Right cardiac atrium (tissue), 5 donors: ENCODE results near the gene CCDC148. TPM values are rescaled to one million over a fixed set of nuclear protein-coding genes. Genes with fewer than 3 reads are reported as not detected.

Source experiments
- ATAC-seq, 2 donors: fragments of 200-7000 bp; cut with Tn5 transposase; one replicate each; pipeline versions ENCODE4 v1.8.0 to v1.9.1; 2020; ENCODE audit warnings: moderate library complexity in 2 of 2, mild to moderate bottlenecking in 1 of 2
- DNase-seq, 3 donors: peaks; one replicate each; pipeline ENCODE4 v3.0.0-alpha.2; 2020
- H3K27ac ChIP-seq: one replicate; pipeline ENCODE4 v1.5.1; 2013; ENCODE audit warnings: mild to moderate bottlenecking, low read length, control low read depth, moderate library complexity
- H3K27me3 ChIP-seq: one replicate; pipeline ENCODE4 v1.6.1; 2013; ENCODE audit not compliant: control insufficient read depth, insufficient read depth
- H3K4me1 ChIP-seq: one replicate; pipeline ENCODE4 v1.6.1; 2013; ENCODE audit warnings: low read length; ENCODE audit not compliant: control insufficient read depth, insufficient read depth
- H3K4me3 ChIP-seq: one replicate; pipeline ENCODE4 v1.5.1; 2013; ENCODE audit warnings: low read length, control low read depth
- H3K9me3 ChIP-seq: one replicate; pipeline ENCODE4 v1.6.1; 2013; ENCODE audit warnings: low read length; ENCODE audit not compliant: control insufficient read depth
- WGBS: extraction: QIAGEN DNeasy Blood & Tissue Kit; methylation state at CpG from one replicate; pipeline ENCODE4 v1.1.7; 2013; 5-methylcytosine and 5-hydroxymethylcytosine counted together
- intact Hi-C, 4 donors: fragments of 100-400 bp; cut with DNase I; formaldehyde crosslinking; loops; one replicate each; pipeline versions ENCODE4 v1.11.0 to v1.14.0; 2022 to 2023
- polyA plus RNA-seq: library from polyadenylated mRNA; stranded (reverse); fragments of 200-250 nt; gene quantifications from one replicate; pipeline ENCODE4 v1.2.3, GENCODE V29; 2013
- total RNA-seq, 4 donors: library from RNA; stranded (reverse); fragmentation: NEBNext Ultra II Directional; extraction: Animal tissue kit (Norgen Biotek cat#: 25700); gene quantifications; one replicate each; pipeline ENCODE4 v1.2.1, GENCODE V29; 2021
- donor health status: healthy with polysubstance abuse.
- donor health status: DM: no; HTN: yes; CAD: no.
- donor health status: DM: no; HTN: no; CAD: no.
- donor health status: DM: no; HTN: yes; CAD: no; lungs with severe emphysema.
- donor health status: DM: yes; HTN: yes; CAD: no.

The CCDC148 gene
- total and polyA plus RNA-seq, 5 donors = 0.23 to 2.4 (median 1.1) TPM

DNA sequence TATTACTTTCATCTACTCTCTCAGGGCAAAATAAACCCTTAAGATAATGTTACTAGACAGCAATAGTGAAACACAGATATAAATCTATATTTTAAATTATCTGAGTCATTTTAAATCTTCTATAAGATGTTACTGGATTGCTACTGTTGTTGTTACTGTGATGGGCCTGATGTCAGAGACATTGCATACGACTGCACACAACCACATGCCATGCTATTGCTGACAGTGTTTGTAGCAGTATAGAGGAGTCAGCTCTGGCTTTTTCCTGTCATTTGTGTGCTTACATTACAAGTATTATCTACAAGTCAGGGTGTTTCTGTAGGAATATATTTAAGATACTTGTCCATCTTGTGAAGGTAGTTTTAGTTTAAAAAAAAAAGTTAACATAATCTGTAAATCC, 63.9 kb downstream of the CCDC148 start:
- Histone ChIP-seq H3K4me1 (no peaks in the 10 kb centered on the region), H3K4me3 (no peak overlapping the region), H3K27ac (no peak overlapping the region), H3K9me3 (no peaks in the 10 kb centered on the region), H3K27me3 (no peaks in the 10 kb centered on the region)
- ATAC-seq (no peak), DNase-seq (no peak)
- 48% methylated on average over 1 of the region's 1 CpG for WGBS
- intact Hi-C loops = no loop called here

DNA sequence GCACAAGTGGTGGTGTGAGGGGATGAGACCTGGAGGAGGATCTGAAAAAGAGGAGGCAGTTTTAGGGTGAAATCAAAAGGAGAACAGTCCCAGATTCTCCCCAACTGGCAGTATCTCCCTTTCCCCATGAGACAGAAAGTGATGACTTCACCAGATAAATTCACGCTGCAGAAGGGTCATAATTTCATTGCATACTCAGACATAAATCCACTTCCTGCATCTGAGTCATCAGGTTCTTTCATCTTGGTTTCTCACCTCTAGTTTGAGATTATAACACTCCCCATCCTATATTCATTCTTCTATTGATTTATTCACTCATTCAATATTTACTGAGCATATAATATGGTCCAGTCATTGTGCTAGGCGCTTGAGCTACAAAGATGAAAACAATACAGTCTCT, 64.7 kb downstream of the CCDC148 start:
- no peaks in the 10 kb centered on the region for H3K9me3 ChIP-seq
- 66% methylated on average over 2 of the region's 2 CpGs for WGBS
- H3K4me3 ChIP-seq = no peak overlapping the region
- no peak for DNase-seq
- no peaks in the 10 kb centered on the region for H3K27me3 ChIP-seq
- intact Hi-C loops = no loop called here
- no peak overlapping the region for H3K27ac ChIP-seq
- no peak for ATAC-seq
- H3K4me1 ChIP-seq = no peaks in the 10 kb centered on the region

DNA sequence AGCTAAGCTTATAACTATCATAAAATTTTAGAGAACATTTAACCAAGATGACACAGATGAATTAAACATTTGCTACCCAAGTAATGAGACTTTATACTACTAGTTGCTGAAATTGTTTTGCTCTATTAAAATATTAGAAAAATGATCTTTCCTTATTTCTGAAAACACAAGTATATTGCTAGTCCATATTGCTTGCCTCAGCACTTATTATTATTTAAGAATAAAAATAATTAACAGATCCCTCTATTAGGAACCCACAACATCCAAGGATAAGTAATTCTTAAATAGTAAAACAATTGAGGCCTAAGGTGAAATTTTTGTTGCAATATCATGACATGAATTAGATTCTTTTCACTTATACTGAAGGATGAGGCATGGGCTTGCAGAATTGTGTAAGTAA, 65.2 kb downstream of the CCDC148 start:
- Histone ChIP-seq H3K27ac (no peak overlapping the region), H3K4me1 (no peaks in the 10 kb centered on the region), H3K27me3 (no peaks in the 10 kb centered on the region), H3K9me3 (no peaks in the 10 kb centered on the region), H3K4me3 (no peak overlapping the region)
- intact Hi-C loops = no loop called here
- no peak for DNase-seq
- ATAC-seq = no peak

DNA sequence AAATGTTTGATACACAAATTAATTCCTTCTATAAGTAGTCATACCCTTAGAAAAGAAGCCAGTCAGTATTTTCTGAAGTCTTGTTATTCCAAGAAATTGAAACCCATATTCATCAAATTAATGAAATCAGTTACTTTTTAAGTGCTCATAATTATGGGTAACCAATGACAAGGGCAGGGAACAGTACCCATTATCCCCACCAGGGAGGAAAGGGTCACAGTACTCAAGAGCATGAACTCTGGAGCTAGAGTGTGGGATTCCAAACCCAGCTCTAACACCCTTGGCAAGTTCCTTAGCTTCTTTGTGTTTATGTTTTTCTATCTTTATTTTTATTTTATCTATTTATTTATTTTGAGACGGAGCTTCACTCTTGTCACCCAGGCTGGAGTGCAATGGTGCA, 68.4 kb downstream of the CCDC148 start:
- ATAC-seq (no peak), DNase-seq (no peak)

DNA sequence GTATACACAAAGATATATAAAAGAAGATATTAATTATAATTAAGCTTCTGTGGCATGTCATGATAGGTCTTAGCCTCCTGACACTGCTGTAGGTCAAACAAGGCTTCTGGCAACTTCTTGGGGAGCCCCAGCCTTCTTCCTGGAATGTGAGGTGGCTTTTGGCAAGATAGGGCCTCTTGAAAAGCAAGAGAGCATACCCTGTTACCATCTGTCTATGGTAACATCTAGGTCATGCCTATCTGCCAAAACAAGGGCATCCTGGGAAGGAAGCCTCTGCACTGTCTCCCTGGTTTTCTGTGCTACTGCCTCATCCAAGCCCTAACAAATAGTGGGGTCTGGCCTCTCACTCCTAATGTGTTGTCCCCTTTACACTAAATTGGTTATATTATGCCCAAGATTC, 70.9 kb downstream of the CCDC148 start:
- Histone ChIP-seq H3K9me3 (no peaks in the 10 kb centered on the region), H3K27me3 (no peaks in the 10 kb centered on the region), H3K4me1 (no peaks in the 10 kb centered on the region), H3K27ac (no peak overlapping the region), H3K4me3 (no peak overlapping the region)
- DNase-seq (no peak), ATAC-seq (no peak)
- intact Hi-C loops = no loop called here

More for the DNA sequence above, 68.4 kb downstream of the CCDC148 start:
- Histone ChIP-seq H3K27me3 (no peaks in the 10 kb centered on the region), H3K4me1 (no peaks in the 10 kb centered on the region), H3K27ac (no peak overlapping the region), H3K4me3 (no peak overlapping the region), H3K9me3 (no peaks in the 10 kb centered on the region)
- 85% methylated on average over 1 of the region's 1 CpG for WGBS
- intact Hi-C loops = no loop called here

DNA sequence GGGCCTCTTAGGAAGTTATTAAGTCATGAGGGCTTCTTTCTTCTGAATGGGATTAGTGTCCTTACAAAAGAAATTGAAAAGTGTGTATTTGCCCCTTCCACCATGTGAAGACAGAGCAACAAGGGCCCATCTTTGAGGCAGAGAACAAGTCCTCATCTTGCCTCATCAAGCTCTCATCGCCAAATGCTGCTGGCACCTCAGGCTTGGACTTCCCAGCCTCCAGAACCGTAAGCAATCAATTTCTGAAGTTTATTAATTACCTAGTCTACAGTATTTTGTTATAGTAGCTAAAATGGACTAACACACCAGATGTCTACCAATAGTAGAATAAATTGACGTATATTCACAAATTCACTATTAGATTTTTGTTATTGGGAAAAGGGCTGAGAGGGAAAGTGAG, 74.6 kb downstream of the CCDC148 start:
- H3K27ac ChIP-seq = no peak overlapping the region
- intact Hi-C loops = no loop called here
- no peak overlapping the region for H3K4me3 ChIP-seq
- WGBS = 95% methylated on average over 3 of the region's 3 CpGs
- no peak for ATAC-seq
- no peaks in the 10 kb centered on the region for H3K9me3 ChIP-seq
- H3K27me3 ChIP-seq = no peaks in the 10 kb centered on the region
- no peak for DNase-seq
- no peaks in the 10 kb centered on the region for H3K4me1 ChIP-seq

DNA sequence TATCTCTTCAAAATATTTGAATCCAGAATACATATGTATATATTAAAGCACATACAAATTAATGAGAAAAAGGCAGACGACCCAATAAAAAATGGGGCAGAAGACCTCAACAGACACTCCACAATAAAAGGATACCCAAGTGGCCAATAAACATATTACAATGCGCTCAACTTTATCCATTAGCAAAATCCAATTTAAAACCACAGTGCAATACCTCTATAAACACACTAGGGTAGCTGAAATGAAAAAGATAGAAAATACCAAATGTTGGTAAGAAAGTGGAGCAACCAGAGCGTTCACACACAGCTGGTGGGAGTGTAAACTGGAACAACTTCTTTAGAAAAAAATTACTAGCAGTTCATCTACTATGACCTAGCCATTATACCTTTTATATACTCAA, 75.3 kb downstream of the CCDC148 start:
- no peak for ATAC-seq
- intact Hi-C loops = no loop called here
- H3K27ac ChIP-seq = no peak overlapping the region
- H3K9me3 ChIP-seq = no peaks in the 10 kb centered on the region
- no peak overlapping the region for H3K4me3 ChIP-seq
- 96% methylated on average over 3 of the region's 3 CpGs for WGBS
- no peak for DNase-seq
- no peaks in the 10 kb centered on the region for H3K27me3 ChIP-seq
- H3K4me1 ChIP-seq = no peaks in the 10 kb centered on the region

DNA sequence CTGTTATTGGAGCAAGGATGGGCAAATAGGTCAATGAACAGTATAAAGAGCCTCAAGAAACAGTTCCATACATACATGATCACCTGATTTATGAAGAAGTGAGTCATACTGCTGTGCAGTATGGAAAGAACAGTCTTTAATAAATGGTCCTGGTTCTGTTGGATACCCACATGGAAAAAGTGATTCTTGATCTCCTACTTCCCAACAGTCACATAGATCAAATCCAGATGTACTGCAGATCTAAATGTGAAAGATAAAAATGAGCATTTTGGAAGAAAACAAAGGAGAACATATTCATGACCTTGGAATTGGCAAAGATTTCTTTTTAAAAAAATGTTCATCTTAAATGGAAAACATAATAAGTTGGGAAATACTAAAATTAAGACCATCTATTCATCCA, 75.8 kb downstream of the CCDC148 start:
- no peak overlapping the region for H3K27ac ChIP-seq
- intact Hi-C loops = no loop called here
- no peaks in the 10 kb centered on the region for H3K27me3 ChIP-seq
- no peaks in the 10 kb centered on the region for H3K9me3 ChIP-seq
- no peak for ATAC-seq
- no peak for DNase-seq
- H3K4me1 ChIP-seq = no peaks in the 10 kb centered on the region
- H3K4me3 ChIP-seq = no peak overlapping the region

DNA sequence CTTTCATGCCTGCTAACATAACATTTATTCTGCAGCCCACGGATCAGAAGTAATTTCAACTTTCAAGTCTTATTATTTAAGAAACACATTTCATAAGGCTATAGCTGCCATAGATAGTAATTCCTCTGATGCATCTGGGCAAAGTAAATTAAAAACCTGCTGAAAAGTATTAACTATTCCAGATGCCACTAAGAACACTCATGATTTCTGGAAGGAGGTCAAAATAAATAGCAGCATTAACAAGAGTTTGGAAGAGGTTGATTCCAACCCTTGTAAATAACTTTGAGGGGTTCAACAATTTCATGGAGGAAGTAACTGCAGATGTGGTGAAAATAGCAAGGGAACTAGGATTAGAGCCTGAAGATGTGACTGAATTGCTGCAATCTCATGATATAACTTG, 77.6 kb downstream of the CCDC148 start:
- intact Hi-C loops = no loop called here
- H3K27ac ChIP-seq = no peak overlapping the region
- DNase-seq (no peak), ATAC-seq (no peak)
- H3K27me3 ChIP-seq = no peaks in the 10 kb centered on the region
- H3K9me3 ChIP-seq = no peaks in the 10 kb centered on the region
- 89% methylated on average over 1 of the region's 1 CpG for WGBS
- H3K4me3 ChIP-seq = no peak overlapping the region
- H3K4me1 ChIP-seq = no peaks in the 10 kb centered on the region

DNA sequence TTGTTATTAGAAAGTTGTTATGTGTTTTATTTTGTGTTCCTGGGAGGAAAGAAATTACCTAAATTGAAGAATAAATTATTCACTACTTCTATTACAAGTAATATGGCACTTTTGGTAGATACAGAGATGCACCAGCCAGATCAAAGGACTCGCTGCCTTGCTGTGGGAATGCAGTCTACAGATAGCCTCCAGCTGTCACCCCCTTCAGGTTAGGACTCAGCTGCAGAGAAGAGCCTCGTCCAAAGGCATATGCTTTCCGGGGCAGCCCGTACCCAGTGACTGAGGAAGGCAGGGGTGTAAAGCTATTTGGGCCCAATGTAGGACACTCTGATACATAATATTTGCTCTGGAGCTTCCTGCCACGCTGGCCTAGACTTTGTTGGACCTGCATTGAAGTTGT, 90.2 kb downstream of the CCDC148 start:
- Histone ChIP-seq H3K4me1 (no peaks in the 10 kb centered on the region), H3K27me3 (no peaks in the 10 kb centered on the region), H3K4me3 (no peak overlapping the region), H3K9me3 (no peaks in the 10 kb centered on the region), H3K27ac (no peak overlapping the region)
- no peak for DNase-seq
- 80% methylated on average over 5 of the region's 5 CpGs for WGBS
- no peak for ATAC-seq
- intact Hi-C loops = no loop called here

DNA sequence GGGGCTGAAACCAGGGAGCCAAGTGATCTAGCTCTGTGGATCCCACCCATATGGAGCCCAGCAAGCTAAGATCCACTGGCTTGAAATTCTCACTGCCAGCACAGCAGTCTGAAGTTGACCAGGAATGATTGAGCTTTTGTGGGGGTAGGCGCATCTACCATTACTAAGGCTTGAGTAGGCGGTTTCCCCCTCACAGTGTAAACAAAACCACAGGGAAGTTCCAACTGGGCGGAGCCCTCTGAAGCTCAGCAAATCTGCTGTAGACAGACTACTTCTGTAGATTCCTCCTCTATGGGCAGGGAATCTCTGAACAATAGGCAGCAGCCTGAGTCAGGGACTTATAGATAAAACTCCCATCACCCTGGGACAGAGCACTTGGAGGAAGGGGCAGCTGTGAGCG, 96.7 kb downstream of the CCDC148 start:
- WGBS = 72% methylated on average over 4 of the region's 4 CpGs
- DNase-seq (no peak), ATAC-seq (no peak)
- H3K9me3 ChIP-seq = no peaks in the 10 kb centered on the region
- no peaks in the 10 kb centered on the region for H3K27me3 ChIP-seq
- H3K4me1 ChIP-seq = no peaks in the 10 kb centered on the region
- intact Hi-C loops = no loop called here
- H3K27ac ChIP-seq = no peak overlapping the region
- no peak overlapping the region for H3K4me3 ChIP-seq

DNA sequence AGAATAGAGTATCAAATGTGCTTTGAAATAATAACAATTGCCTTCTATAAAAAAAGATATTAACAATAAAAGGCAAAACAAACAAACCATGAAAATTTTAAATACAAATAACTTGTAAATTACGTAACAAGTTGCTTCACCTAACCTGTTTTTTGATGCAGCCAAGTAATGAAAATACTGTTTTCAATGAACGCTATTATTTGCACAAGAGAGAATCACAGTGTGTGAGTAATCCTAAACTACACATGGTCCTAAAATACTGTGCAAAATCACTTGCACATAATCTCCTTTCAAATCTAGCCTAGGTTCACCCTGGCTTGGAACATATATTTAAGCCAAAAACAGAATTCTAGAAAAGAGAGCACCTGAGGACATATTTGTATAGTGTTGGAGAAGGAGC, 98.9 kb downstream of the CCDC148 start:
- no peaks in the 10 kb centered on the region for H3K9me3 ChIP-seq
- no peak overlapping the region for H3K4me3 ChIP-seq
- no peak overlapping the region for H3K27ac ChIP-seq
- intact Hi-C loops = no loop called here
- H3K4me1 ChIP-seq = no peaks in the 10 kb centered on the region
- no peak for DNase-seq
- 94% methylated on average over 2 of the region's 2 CpGs for WGBS
- no peak for ATAC-seq
- H3K27me3 ChIP-seq = no peaks in the 10 kb centered on the region
